ENCODE measurements around the gene IQUB.
"Not testable (repeated sequence)": the region's sequence is repeated elsewhere in the genome, so short reads cannot be mapped to it uniquely, and the experiment has no call there.

The IQUB gene

GRCh38 chr7:123538189-123538714 lies 3.9 kb upstream of the IQUB start:
- no peak overlapping the region for H3K4me3 ChIP-seq (ENCODE audit: low read depth, low read length)
- TF ChIP-seq POLR2A (IDR thresholded peaks at IDR 0.05; ENCODE audit: extremely low read depth, insufficient read length), result no peak
- TF ChIP-seq MYC (IDR thresholded peaks at IDR 0.05; ENCODE audit: low read depth, low read length), result no peak
- no peak for TF ChIP-seq MAX (IDR thresholded peaks at IDR 0.05; ENCODE audit: low read depth, low read length)
- TF ChIP-seq CTCF (IDR thresholded peaks at IDR 0.05; ENCODE audit: low read depth, low read length), result no peak
- no peak for DNase-seq (ENCODE audit: low read depth)

GRCh38 chr7:123537026-123537642 lies 2.7 kb upstream of the IQUB start:
- peak; percentile 35 for DNase-seq (ENCODE audit: low read depth)
- TF ChIP-seq CTCF (IDR thresholded peaks at IDR 0.05; ENCODE audit: low read depth, low read length), result peak; percentile 13
- no peak for TF ChIP-seq MAX (IDR thresholded peaks at IDR 0.05; ENCODE audit: low read depth, low read length)
- no peak overlapping the region for H3K4me3 ChIP-seq (ENCODE audit: low read depth, low read length)

GRCh38 chr7:123535517-123535916 lies 1.1 kb upstream of the IQUB start:
- no peak for DNase-seq (ENCODE audit: low read depth)

GRCh38 chr7:123533929-123534382 lies 439 bp downstream of the IQUB start:
- peak overlapping the region; percentile 58 for H3K4me3 ChIP-seq (ENCODE audit: low read depth, low read length)
- no peak for TF ChIP-seq CTCF (IDR thresholded peaks at IDR 0.05; ENCODE audit: low read depth, low read length)
- no peak for TF ChIP-seq MYC (IDR thresholded peaks at IDR 0.05; ENCODE audit: low read depth, low read length)
- TF ChIP-seq MAX (IDR thresholded peaks at IDR 0.05; ENCODE audit: low read depth, low read length), result no peak
- TF ChIP-seq POLR2A (IDR thresholded peaks at IDR 0.05; ENCODE audit: extremely low read depth, insufficient read length), result no peak
- no peak for DNase-seq (ENCODE audit: low read depth)

More at GRCh38 chr7:123535517-123535916, 1.1 kb upstream of the IQUB start:
- H3K4me3 ChIP-seq (ENCODE audit: low read depth, low read length), result peak overlapping the region; percentile 58
- TF ChIP-seq MYC (IDR thresholded peaks at IDR 0.05; ENCODE audit: low read depth, low read length) (no peak), POLR2A (IDR thresholded peaks at IDR 0.05; ENCODE audit: extremely low read depth, insufficient read length) (no peak), MAX (IDR thresholded peaks at IDR 0.05; ENCODE audit: low read depth, low read length) (no peak), CTCF (IDR thresholded peaks at IDR 0.05; ENCODE audit: low read depth, low read length) (no peak)

GRCh38 chr7:123533553-123533917 lies 860 bp downstream of the IQUB start:
- H3K4me3 ChIP-seq (ENCODE audit: low read depth, low read length), result no peak overlapping the region
- no peak for DNase-seq (ENCODE audit: low read depth)
- TF ChIP-seq MYC (IDR thresholded peaks at IDR 0.05; ENCODE audit: low read depth, low read length) (no peak), MAX (IDR thresholded peaks at IDR 0.05; ENCODE audit: low read depth, low read length) (no peak), POLR2A (IDR thresholded peaks at IDR 0.05; ENCODE audit: extremely low read depth, insufficient read length) (no peak), CTCF (IDR thresholded peaks at IDR 0.05; ENCODE audit: low read depth, low read length) (no peak)

- peak; percentile 64 for DNase-seq (ENCODE audit: low read depth)
Measured at GRCh38 chr7:123532788-123533552, 1.4 kb downstream of the IQUB start.

GRCh38 chr7:123532343-123532742 lies 2.1 kb downstream of the IQUB start:
- not testable (repeated sequence) for DNase-seq (ENCODE audit: low read depth)
- H3K4me3 ChIP-seq (ENCODE audit: low read depth, low read length), result peak overlapping the region; percentile 25

More at GRCh38 chr7:123532788-123533552, 1.4 kb downstream of the IQUB start:
- peak overlapping the region; percentile 39 for H3K4me3 ChIP-seq (ENCODE audit: low read depth, low read length)

- H3K4me3 ChIP-seq (ENCODE audit: low read depth, low read length); DNase-seq (ENCODE audit: low read depth): not testable (repeated sequence)
Measured at GRCh38 chr7:123530035-123530591, 4.3 kb downstream of the IQUB start.
